HCT116 (cell line): ENCODE results near the gene SLC16A5. TPM values are rescaled to one million over a fixed set of nuclear protein-coding genes. Genes with fewer than 3 reads are reported as not detected.

Experiments
- ATAC-seq: fragments of 200-7000 bp; cut with Tn5 transposase; 2 replicates; pipeline ENCODE4 v1.9.1; 2020; ENCODE audit warnings: mild to moderate bottlenecking, moderate library complexity
- BruUV-seq: library from RNA; stranded (reverse); fragments of 400-500 nt; replicated peaks from 2 replicates; lab custom pipeline; 2021; lab: Mats Ljungman, UMichigan
- CTCF ChIA-PET: fragments of 300-600 bp; sonication (Branson Sonifier 250); formaldehyde crosslinking; loops from one replicate; lab custom pipeline; 2021; ENCODE audit warnings: antibody characterized with exemption; lab: Charles Lee
- POLR2A ChIA-PET: fragments of 300-600, 350-600 bp; sonication (Branson Sonifier 250); formaldehyde crosslinking; loops from one replicate; lab custom pipeline; 2021; ENCODE audit warnings: antibody characterized with exemption; lab: Charles Lee
- RAD21 ChIA-PET, 2 experiments: fragments of 300-600 bp; sonication (Branson Sonifier 250); formaldehyde crosslinking; loops; one replicate each; lab custom pipeline; 2023; ENCODE audit warnings: low total read pairs in 2 of 2; ENCODE audit not compliant: uncharacterized antibody in 2 of 2, unreplicated experiment in 2 of 2, low non-redundant PET in 1 of 2; lab: Charles Lee
- DNase-seq: peaks from one replicate; pipeline ENCODE4 v3.0.0-alpha.2; 2010; ENCODE audit warnings: low read depth, low spot score
- H2AFZ ChIP-seq: fragments of 200-600 bp; shearing (Covaris generic), sonication (generic); 2 replicates; pipeline ENCODE4 v1.6.1; 2017; ENCODE audit warnings: low read depth, mixed run types, mixed read lengths, antibody characterized with exemption, low read length; ENCODE audit not compliant: poor library complexity, severe bottlenecking
- H3K27ac ChIP-seq: 2 replicates; pipeline ENCODE4 v1.5.1; 2012; ENCODE audit warnings: low read depth, low read length
- H3K27me3 ChIP-seq: fragments of 200-600 bp; sonication (generic); 2 replicates; pipeline ENCODE4 v1.6.1; 2016; ENCODE audit warnings: mixed run types, low read length, mixed read lengths; ENCODE audit not compliant: insufficient read depth
- H3K36me3 ChIP-seq, 2 experiments: fragments of 200-500 bp in 1 of 2; fragments of 200-600 bp in 1 of 2; sonication (Bioruptor generic) in 1 of 2; sonication (generic) in 1 of 2; 2 replicates each; pipeline versions ENCODE4 v1.5.1 to v1.6.1; 2014 to 2016; ENCODE audit warnings: low read length in 2 of 2, inconsistent platforms in 1 of 2, mixed read lengths in 1 of 2, mixed run types in 1 of 2; ENCODE audit not compliant: insufficient read depth in 2 of 2, control insufficient read depth in 1 of 2
- H3K4me1 ChIP-seq, 2 experiments: fragments of 200-600 bp in 1 of 2; sonication (generic) in 1 of 2; 2 replicates each; pipeline versions ENCODE4 v1.5.1 to v1.6.1; 2012 to 2017; ENCODE audit warnings: low read length in 2 of 2, inconsistent platforms in 1 of 2, mild to moderate bottlenecking in 1 of 2, mixed read lengths in 1 of 2, mixed run types in 1 of 2, moderate library complexity in 1 of 2; ENCODE audit not compliant: insufficient read depth in 2 of 2, control insufficient read depth in 1 of 2
- H3K4me2 ChIP-seq: fragments of 200-600 bp; sonication (generic); 2 replicates; pipeline ENCODE4 v1.6.1; 2017; ENCODE audit warnings: mixed run types, low read length, mixed read lengths
- H3K4me3 ChIP-seq, 2 experiments: fragments of 200-600 bp in 1 of 2; sonication (generic) in 1 of 2; replicated peaks in 1 of 2; 2 replicates each; pipeline ENCODE4 v1.5.1; 2011 to 2016; ENCODE audit warnings: low read length in 2 of 2, control low read depth in 1 of 2, low read depth in 1 of 2, mild to moderate bottlenecking in 1 of 2, mixed read lengths in 1 of 2, mixed run types in 1 of 2
- H3K79me2 ChIP-seq: fragments of 200-600 bp; sonication (generic); 2 replicates; pipeline ENCODE4 v1.6.1; 2017; ENCODE audit warnings: mild to moderate bottlenecking, mixed run types, low read length, moderate library complexity, mixed read lengths; ENCODE audit not compliant: insufficient read depth
- H3K9ac ChIP-seq: fragments of 200-600 bp; sonication (generic); 2 replicates; pipeline ENCODE4 v1.6.1; 2016; ENCODE audit warnings: low read length, mixed read lengths
- H3K9me2 ChIP-seq: fragments of 200-600 bp; sonication (generic), shearing (Covaris generic); 2 replicates; pipeline ENCODE4 v1.6.1; 2017; ENCODE audit warnings: mixed run types, mild to moderate bottlenecking, moderate library complexity; ENCODE audit not compliant: insufficient read depth
- H3K9me3 ChIP-seq, 2 experiments: fragments of 200-500 bp in 1 of 2; fragments of 200-600 bp in 1 of 2; sonication (Bioruptor generic) in 1 of 2; sonication (generic) in 1 of 2; 2 replicates each; pipeline ENCODE4 v1.6.1; 2014 to 2017; ENCODE audit warnings: low read length in 2 of 2, mixed read lengths in 2 of 2, inconsistent platforms in 1 of 2, low read depth in 1 of 2, mild to moderate bottlenecking in 1 of 2, mixed run types in 1 of 2, moderate library complexity in 1 of 2; ENCODE audit not compliant: control insufficient read depth in 1 of 2, insufficient read depth in 1 of 2
- H4K20me1 ChIP-seq: fragments of 200-600 bp; sonication (generic), shearing (Covaris generic); 2 replicates; pipeline ENCODE4 v1.6.1; 2017; ENCODE audit warnings: mixed run types, mild to moderate bottlenecking, moderate library complexity; ENCODE audit not compliant: insufficient read depth
- CBX3 ChIP-seq: IDR thresholded peaks from 2 replicates; pipeline ENCODE4 v1.6.1; 2012; ENCODE audit warnings: low read depth
- CEBPB ChIP-seq: IDR thresholded peaks from 2 replicates; pipeline ENCODE4 v1.6.1; 2012; ENCODE audit warnings: low read depth
- CTCF ChIP-seq, 3 experiments: fragments of 200-600 bp in 1 of 3; sonication (generic) in 1 of 3; IDR thresholded peaks in 2 of 3; conservative IDR thresholded peaks in 1 of 3; 2 replicates each; pipeline ENCODE4 v1.5.1; 2012 to 2017; ENCODE audit warnings: low read depth in 2 of 3, low read length in 2 of 3, antibody characterized with exemption in 1 of 3, borderline replicate concordance in 1 of 3, control low read depth in 1 of 3, mild to moderate bottlenecking in 1 of 3, mixed read lengths in 1 of 3, mixed run types in 1 of 3, moderate library complexity in 1 of 3; ENCODE audit not compliant: insufficient read depth in 1 of 3
- EZH2phosphoT487 ChIP-seq: fragments of 200-600 bp; IDR thresholded peaks from 2 replicates; pipeline ENCODE4 v1.6.1; 2018; ENCODE audit warnings: antibody characterized with exemption, borderline replicate concordance
- JUND ChIP-seq: IDR thresholded peaks from 2 replicates; pipeline ENCODE4 v1.6.1; 2012
- MAX ChIP-seq: IDR thresholded peaks from 2 replicates; pipeline ENCODE4 v1.6.1; 2012
- POLR2AphosphoS5 ChIP-seq: IDR thresholded peaks from 2 replicates; pipeline ENCODE4 v1.6.1; 2011; ENCODE audit warnings: mild to moderate bottlenecking, low read depth, low read length, moderate library complexity
- SRF ChIP-seq: IDR thresholded peaks from 2 replicates; pipeline ENCODE4 v1.6.1; 2012; ENCODE audit warnings: low read depth
- ZFX ChIP-seq: fragments of 450-650 bp; IDR thresholded peaks from 2 replicates; pipeline ENCODE4 v1.6.1; 2017
- ZNF274 ChIP-seq: fragments of 200-500 bp; sonication (Bioruptor generic); IDR thresholded peaks from 2 replicates; pipeline ENCODE4 v1.6.1; 2014; ENCODE audit warnings: mild to moderate bottlenecking, low read depth, low read length, inconsistent platforms
- intact Hi-C: fragments of 100-400 bp; cut with micrococcal nuclease; formaldehyde crosslinking; loops from 2 replicates; pipeline ENCODE4 v1.10.0; 2022
- total RNA-seq: library from RNA; stranded (reverse); gene quantifications from one replicate; pipeline ENCODE4 v1.2.1, GENCODE V29; 2021; ENCODE audit not compliant: unreplicated experiment

The SLC16A5 gene
- total RNA-seq, 1 experiment from 2014 or later: 79.3 TPM

GRCh38 chr17:75063201-75063600, 24.6 kb upstream of the SLC16A5 start:
- BruUV-seq: no TSS peak
- Histone ChIP-seq H3K9me3 (no peaks in the 10 kb centered on the region), H3K4me2 (no peak overlapping the region)
- no peak for DNase-seq
- TF ChIP-seq MAX: no peak
- no peak for TF ChIP-seq CTCF (IDR thresholded peaks at IDR 0.05 in 2 of 3, conservative IDR thresholded peaks at IDR 0.05 in 1 of 3; ENCODE audit: borderline replicate concordance in 1 of 3, insufficient read depth in 1 of 3, low read depth in 2 of 3, low read length in 2 of 3)
- no peak for TF ChIP-seq ZNF274
- no peak for TF ChIP-seq EZH2phosphoT487
- no peak for TF ChIP-seq POLR2AphosphoS5
- no peak for TF ChIP-seq CEBPB
- no peak for TF ChIP-seq SRF
- no peak for TF ChIP-seq JUND
- TF ChIP-seq CBX3: no peak
- no peak for TF ChIP-seq ZFX
- TF ChIP-seq, all 23 proteins: peak for 0
- no peak overlapping the region for H3K4me3 ChIP-seq
- peaks cover 24 to 41% of the 10 kb centered on the region in 2 experiments; a peak in 3 of 4 replicates for H3K36me3 ChIP-seq
- no peaks in the 10 kb centered on the region for H4K20me1 ChIP-seq
- no peaks in the 10 kb centered on the region for H3K9me2 ChIP-seq
- no peak overlapping the region for H3K9ac ChIP-seq
- H2AFZ ChIP-seq: no peak overlapping the region
- H3K27ac ChIP-seq: no peak overlapping the region
- no peaks in the 10 kb centered on the region for H3K79me2 ChIP-seq
- ATAC-seq: no peak
- POLR2A ChIA-PET: interaction anchor here (1.1 to 1.2 kb wide), 2 partner anchors 25 to 61 kb away, joined by 3 to 5 read pairs; partner anchors contain the start of gene SLC16A5
- no peaks in the 10 kb centered on the region for H3K27me3 ChIP-seq
- RAD21 ChIA-PET: no interaction called here
- intact Hi-C loops: no loop called here
- CTCF ChIA-PET: interaction anchor here (0.6 kb wide), 1 partner anchor 68 kb away, joined by 3 read pairs; the partner anchor contains the start of gene NT5C
- H3K4me1 ChIP-seq: no peaks in the 10 kb centered on the region
